ENCODE measurements around the gene CD276.

GRCh38 chr15:73756390-73756789, 72.2 kb downstream of the CD276 start:
- TF ChIP-seq USF1 (IDR thresholded peaks at IDR 0.05) (no peak), FOXM1 (IDR thresholded peaks at IDR 0.05; ENCODE audit: borderline replicate concordance, low read depth) (no peak), EP300 (IDR thresholded peaks at IDR 0.05; ENCODE audit: borderline replicate concordance) (no peak), TAF1 (IDR thresholded peaks at IDR 0.05; ENCODE audit: low read depth) (no peak), RAD21 (IDR thresholded peaks at IDR 0.05; ENCODE audit: low read depth) (no peak), YY1 (IDR thresholded peaks at IDR 0.05; ENCODE audit: low read depth) (no peak), MAX (IDR thresholded peaks at IDR 0.05) (no peak), TEAD4 (IDR thresholded peaks at IDR 0.05) (no peak), CEBPB (IDR thresholded peaks at IDR 0.05) (no peak)
